Activated T-helper 2 cell treated with anti-CD3 and anti-CD28 coated beads, Interferon-gamma antibody, Interleukin-2, Interleukin-4, amounts not matched to agents 10 μg/mL and 5 μg/mL and 100 μg/mL, durations not matched to agents 14 hours and 24 hours and 36 hours (primary cell): ENCODE measurements around the gene CDH23. TPM values are rescaled to one million over a fixed set of nuclear protein-coding genes. Genes with fewer than 3 reads are reported as not detected.
"Not testable (repeated sequence)": the region's sequence is repeated elsewhere in the genome, so short reads cannot be mapped to it uniquely, and the experiment has no call there.

ENCODE experiments used
- DNase-seq: peaks from one replicate; pipeline ENCODE4 v3.0.0; 2021; ENCODE audit warnings: low spot score
- H3K27ac Mint-ChIP-seq: one replicate; pipeline ENCODE4 v1.8.0; 2021; ENCODE audit warnings: mixed read lengths
- H3K27me3 Mint-ChIP-seq: one replicate; pipeline ENCODE4 v1.8.0; 2021; ENCODE audit warnings: low read depth, mixed read lengths
- H3K36me3 Mint-ChIP-seq: one replicate; pipeline ENCODE4 v1.8.0; 2021; ENCODE audit warnings: low read depth, mixed read lengths
- H3K4me1 Mint-ChIP-seq: one replicate; pipeline ENCODE4 v1.8.0; 2021; ENCODE audit warnings: low read depth, mixed read lengths
- H3K4me3 Mint-ChIP-seq: one replicate; pipeline ENCODE4 v1.8.0; 2021; ENCODE audit warnings: low read depth, mild to moderate bottlenecking, moderate library complexity, mixed read lengths
- H3K9me3 Mint-ChIP-seq: one replicate; pipeline ENCODE4 v1.8.0; 2021; ENCODE audit warnings: mixed read lengths
- intact Hi-C: fragments of 100-400 bp; cut with micrococcal nuclease; formaldehyde crosslinking; loops from one replicate; pipeline ENCODE4 v1.15.1; 2023
- total RNA-seq: library from RNA; stranded (reverse); gene quantifications from 2 replicates; pipeline ENCODE4 v1.2.3, GENCODE V29; 2022

CDH23 gene
- total RNA-seq, 1 donor from 2014 or later, result 0.55 TPM

DNA sequence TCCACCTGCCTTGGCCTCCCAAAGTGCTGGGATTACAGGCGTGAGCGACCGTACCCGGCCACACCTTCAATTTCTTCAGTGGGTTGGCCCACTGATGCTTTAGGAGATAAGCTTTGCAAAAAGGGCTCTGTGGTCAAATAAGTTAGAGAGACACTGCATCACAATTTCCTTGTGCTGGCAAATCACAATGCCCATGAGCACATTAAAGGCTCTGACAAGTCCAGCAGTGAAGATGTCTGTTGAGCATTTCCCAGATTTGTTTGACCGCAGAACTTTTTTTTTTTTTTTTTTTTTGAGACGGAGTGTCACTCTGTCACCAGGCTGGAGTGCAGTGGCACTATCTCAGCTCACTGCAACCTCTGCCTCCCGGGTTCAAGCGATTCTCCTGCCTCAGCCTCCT is 203.5 kb downstream of the CDH23 start:
- Mint-ChIP-seq H3K27ac (peak overlapping the region; percentile 79), H3K4me1 (peaks cover 33% of the 10 kb centered on the region)
- intact Hi-C loops, result loop anchor here (10.0 kb wide), 2 partner anchors 175 to 205 kb away; partner anchors contain the start of genes CDH23 and VSIR
- not testable (repeated sequence) for H3K36me3 Mint-ChIP-seq, H3K9me3 Mint-ChIP-seq, H3K27me3 Mint-ChIP-seq, DNase-seq, H3K4me3 Mint-ChIP-seq

DNA sequence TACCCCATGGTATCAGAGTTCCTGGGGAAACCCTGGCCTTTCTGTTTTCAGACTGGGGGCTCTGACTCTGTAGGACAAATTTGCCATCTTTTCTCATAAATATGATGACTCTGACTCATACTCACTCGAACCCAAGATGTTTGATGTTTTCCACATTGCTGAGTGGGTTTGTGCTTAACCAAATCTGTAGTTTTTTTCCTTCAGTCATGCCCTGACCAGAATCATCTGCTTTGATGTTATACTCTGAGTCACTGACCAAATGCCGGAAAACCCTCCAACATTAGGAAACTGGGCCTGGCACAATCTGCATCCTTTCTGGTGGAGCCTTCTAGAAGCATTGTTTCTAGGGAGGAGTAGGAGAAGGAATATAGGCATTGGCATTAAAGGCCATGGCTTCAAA is 204.1 kb downstream of the CDH23 start:
- no peak for DNase-seq
- Mint-ChIP-seq H3K4me1 (peaks cover 36% of the 10 kb centered on the region), H3K27ac (peak overlapping the region; percentile 79), H3K9me3 (no peaks in the 10 kb centered on the region), H3K36me3 (no peaks in the 10 kb centered on the region), H3K4me3 (no peak overlapping the region), H3K27me3 (no peaks in the 10 kb centered on the region)
- intact Hi-C loops, result loop anchor here (10.0 kb wide), 2 partner anchors 174 to 206 kb away; partner anchors contain the start of genes CDH23 and VSIR

DNA sequence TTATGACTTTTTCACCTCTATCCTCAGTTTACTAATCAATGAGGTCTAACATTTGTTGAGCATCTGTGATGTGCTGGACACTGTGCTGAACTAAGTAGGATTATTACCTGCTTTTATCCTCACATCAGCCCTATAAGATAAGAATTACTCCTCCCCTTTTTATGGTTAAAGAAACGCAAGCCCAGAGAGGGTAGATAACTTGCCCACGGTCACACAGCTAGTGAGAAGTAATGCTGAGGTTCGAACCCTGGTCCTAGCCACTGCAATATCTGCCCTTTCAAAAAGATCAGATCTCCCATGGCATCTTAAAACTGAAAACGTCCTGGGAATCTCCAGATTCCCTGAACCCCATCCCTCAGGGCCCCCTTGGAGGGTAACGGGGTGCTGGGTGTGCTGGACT is 204.6 kb downstream of the CDH23 start:
- no peaks in the 10 kb centered on the region for H3K9me3 Mint-ChIP-seq
- intact Hi-C loops, result loop anchor here (10.0 kb wide), 2 partner anchors 174 to 206 kb away; partner anchors contain the start of genes CDH23 and VSIR
- peaks cover 38% of the 10 kb centered on the region for H3K4me1 Mint-ChIP-seq
- no peaks in the 10 kb centered on the region for H3K36me3 Mint-ChIP-seq
- no peak for DNase-seq
- H3K27ac Mint-ChIP-seq, result no peak overlapping the region
- no peaks in the 10 kb centered on the region for H3K27me3 Mint-ChIP-seq
- H3K4me3 Mint-ChIP-seq, result no peak overlapping the region

DNA sequence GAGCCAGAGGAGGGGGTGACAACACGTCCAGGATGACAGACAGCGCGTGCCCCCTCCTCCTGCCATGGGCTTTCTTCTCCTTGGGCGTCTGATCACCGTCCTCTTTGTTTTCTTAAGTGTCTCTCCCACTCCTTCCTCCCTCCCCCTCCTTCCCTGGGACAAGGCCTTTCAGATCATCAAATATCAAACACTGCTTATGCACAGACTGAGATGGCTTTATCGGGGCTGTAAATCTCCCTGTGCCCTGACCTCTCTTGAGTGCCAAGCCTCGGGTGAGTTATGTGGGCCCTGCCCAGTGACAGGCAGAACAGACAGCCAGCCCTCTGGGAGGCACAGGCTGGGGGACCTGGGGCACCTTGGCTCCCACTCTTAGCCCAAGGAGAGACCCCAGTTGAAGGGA is 206.4 kb downstream of the CDH23 start:
- DNase-seq, result no peak
- Mint-ChIP-seq H3K9me3 (no peaks in the 10 kb centered on the region), H3K4me3 (no peak overlapping the region), H3K27ac (no peak overlapping the region), H3K36me3 (no peaks in the 10 kb centered on the region), H3K27me3 (peaks cover 3% of the 10 kb centered on the region), H3K4me1 (peaks cover 41% of the 10 kb centered on the region)
- intact Hi-C loops, result loop anchor here (10.0 kb wide), 2 partner anchors 172 to 208 kb away; partner anchors contain the start of genes CDH23 and VSIR

GRCh38 chr10:71603754-71604153 is 207.0 kb downstream of the CDH23 start:
- H3K4me3 Mint-ChIP-seq, result no peak overlapping the region
- intact Hi-C loops, result loop anchor here (10.0 kb wide), 2 partner anchors 171 to 209 kb away; partner anchors contain the start of genes CDH23 and VSIR

GRCh38 chr10:71604324-71605018 is 207.8 kb downstream of the CDH23 start:
- Mint-ChIP-seq H3K4me1 (peaks cover 36% of the 10 kb centered on the region), H3K4me3 (peak overlapping the region; percentile 46), H3K36me3 (no peaks in the 10 kb centered on the region), H3K9me3 (no peaks in the 10 kb centered on the region), H3K27me3 (peaks cover 3% of the 10 kb centered on the region), H3K27ac (peak overlapping the region; percentile 18)
- no peak for DNase-seq
- intact Hi-C loops, result loop anchor here (5.0 to 10.0 kb wide), 3 partner anchors 170 to 287 kb away; partner anchors contain the start of genes CDH23, SLC29A3 and VSIR

More at GRCh38 chr10:71603754-71604153, 207.0 kb downstream of the CDH23 start:
- peaks cover 3% of the 10 kb centered on the region for H3K27me3 Mint-ChIP-seq
- H3K27ac Mint-ChIP-seq, result no peak overlapping the region
- H3K36me3 Mint-ChIP-seq, result no peaks in the 10 kb centered on the region
- H3K9me3 Mint-ChIP-seq, result no peaks in the 10 kb centered on the region
- peaks cover 41% of the 10 kb centered on the region for H3K4me1 Mint-ChIP-seq
- no peak for DNase-seq

GRCh38 chr10:71605263-71605962 is 208.7 kb downstream of the CDH23 start:
- peaks cover 3% of the 10 kb centered on the region for H3K27me3 Mint-ChIP-seq
- H3K36me3 Mint-ChIP-seq, result no peaks in the 10 kb centered on the region
- no peak overlapping the region for H3K4me3 Mint-ChIP-seq
- DNase-seq, result no peak
- no peak overlapping the region for H3K27ac Mint-ChIP-seq
- intact Hi-C loops, result loop anchor here (5.0 to 10.0 kb wide), 3 partner anchors 169 to 288 kb away; partner anchors contain the start of genes CDH23, SLC29A3 and VSIR
- no peaks in the 10 kb centered on the region for H3K9me3 Mint-ChIP-seq
- H3K4me1 Mint-ChIP-seq, result peaks cover 35% of the 10 kb centered on the region

- DNase-seq, result no peak
- intact Hi-C loops, result loop anchor here (5.0 to 10.0 kb wide), 3 partner anchors 168 to 289 kb away; partner anchors contain the start of genes CDH23, SLC29A3 and VSIR
- peaks cover 25% of the 10 kb centered on the region for H3K4me1 Mint-ChIP-seq
- peaks cover 3% of the 10 kb centered on the region for H3K27me3 Mint-ChIP-seq
- H3K27ac Mint-ChIP-seq, result no peak overlapping the region
- H3K36me3 Mint-ChIP-seq, result no peaks in the 10 kb centered on the region
- H3K9me3 Mint-ChIP-seq, result no peaks in the 10 kb centered on the region
- no peak overlapping the region for H3K4me3 Mint-ChIP-seq
These were observed 209.7 kb downstream of the CDH23 start for GRCh38 chr10:71606257-71607081.

DNA sequence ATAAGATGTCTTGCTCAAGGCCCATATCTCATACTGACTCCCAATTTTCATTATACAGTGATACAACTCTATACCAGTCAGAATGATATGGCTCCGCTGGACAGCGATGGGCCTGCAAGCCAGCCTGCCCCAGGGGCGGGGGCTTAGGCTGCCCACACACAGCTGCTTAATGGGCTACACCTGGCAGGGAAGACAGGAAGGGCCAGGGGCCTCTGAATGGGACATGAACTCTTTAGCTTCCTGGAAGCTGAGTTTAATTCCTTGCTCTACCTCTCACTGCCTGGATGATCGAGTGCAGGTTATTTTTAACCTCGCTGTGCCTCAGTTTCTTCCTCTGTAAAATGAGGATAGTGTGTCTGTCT is 210.3 kb downstream of the CDH23 start:
- no peak overlapping the region for H3K27ac Mint-ChIP-seq
- H3K27me3 Mint-ChIP-seq, result peaks cover 3% of the 10 kb centered on the region
- no peak overlapping the region for H3K4me3 Mint-ChIP-seq
- DNase-seq, result no peak
- H3K4me1 Mint-ChIP-seq, result peaks cover 24% of the 10 kb centered on the region
- H3K9me3 Mint-ChIP-seq, result no peaks in the 10 kb centered on the region
- no peaks in the 10 kb centered on the region for H3K36me3 Mint-ChIP-seq
- intact Hi-C loops, result loop anchor here (5.0 to 10.0 kb wide), 3 partner anchors 168 to 290 kb away; partner anchors contain the start of genes CDH23, SLC29A3 and VSIR

DNA sequence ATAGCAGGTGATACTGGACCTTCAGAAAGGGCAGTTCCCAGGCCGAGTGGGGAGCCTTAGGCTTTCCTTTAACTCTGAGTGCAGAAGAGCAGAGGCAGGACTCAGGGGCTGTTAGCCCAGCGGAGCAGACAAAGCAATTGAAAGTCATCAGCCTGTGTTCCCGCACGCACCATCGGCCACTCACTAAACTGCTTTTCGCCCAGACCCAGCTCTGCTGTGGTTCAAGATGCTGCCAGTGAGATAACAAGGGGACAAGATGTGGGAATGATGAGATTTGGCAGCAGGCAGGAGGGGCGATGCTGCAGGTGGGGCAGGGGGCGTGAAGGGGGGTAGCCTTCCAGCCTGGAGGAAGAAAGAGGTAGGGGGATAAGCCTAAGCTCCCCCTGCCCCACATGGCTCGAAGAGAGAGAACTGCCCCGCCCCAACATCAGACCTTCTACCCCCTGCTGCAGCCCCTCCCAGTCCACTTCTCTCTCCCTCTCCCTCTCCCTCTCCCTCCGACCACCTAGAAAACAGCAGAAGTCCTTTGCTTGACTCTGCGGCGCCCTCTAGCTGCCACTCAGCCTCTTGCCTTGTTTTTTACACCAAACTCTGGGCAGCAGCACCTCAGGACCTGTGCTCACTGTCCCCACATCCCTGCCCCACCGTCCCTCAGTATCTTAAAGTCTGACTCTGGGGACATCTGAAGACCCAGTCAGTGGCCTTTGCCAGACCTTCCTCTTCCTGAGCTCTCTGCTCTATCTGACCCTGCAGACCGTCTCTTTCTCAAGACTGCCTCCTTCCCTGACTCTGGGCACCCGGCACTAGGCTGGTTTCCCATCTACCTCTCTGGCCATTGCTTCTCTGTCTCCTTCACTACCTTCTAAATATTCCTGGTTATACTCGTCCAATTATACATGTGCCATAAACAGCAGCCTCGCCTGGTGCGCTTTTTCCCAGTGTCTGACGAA is 212.4 kb downstream of the CDH23 start:
- Mint-ChIP-seq H3K27ac (no peak overlapping the region), H3K36me3 (no peaks in the 10 kb centered on the region), H3K27me3 (peaks cover 3% of the 10 kb centered on the region), H3K4me3 (no peak overlapping the region), H3K4me1 (peaks cover 15% of the 10 kb centered on the region), H3K9me3 (no peaks in the 10 kb centered on the region)
- intact Hi-C loops, result loop anchor here (1.0 to 10.0 kb wide), 4 partner anchors 123 to 292 kb away; partner anchors contain the start of genes CDH23, SLC29A3 and VSIR
- DNase-seq, result peak; percentile 34

- intact Hi-C loops, result no loop called here
- H3K4me1 Mint-ChIP-seq, result peaks cover 5% of the 10 kb centered on the region
- H3K27ac Mint-ChIP-seq, result no peak overlapping the region
- H3K27me3 Mint-ChIP-seq, result peaks cover 3% of the 10 kb centered on the region
- no peaks in the 10 kb centered on the region for H3K9me3 Mint-ChIP-seq
- H3K36me3 Mint-ChIP-seq, result no peaks in the 10 kb centered on the region
- no peak overlapping the region for H3K4me3 Mint-ChIP-seq
- DNase-seq, result no peak
These were observed 213.9 kb downstream of the CDH23 start for GRCh38 chr10:71610651-71611050.
